H1 (cell line): ENCODE results near the gene TCF7L2. TPM values are rescaled to one million over a fixed set of nuclear protein-coding genes. Genes with fewer than 3 reads are reported as not detected.

Experiments
- JUND ChIP-seq: IDR thresholded peaks from 2 replicates; pipeline ENCODE4 v1.6.1; 2011; ENCODE audit warnings: mild to moderate bottlenecking, improper control_type of control experiment, low read length
- KDM1A ChIP-seq: fragments of 200-600, 300-600 bp; sonication (generic); IDR thresholded peaks from 2 replicates; pipeline ENCODE4 v1.7.1; 2016; ENCODE audit warnings: mild to moderate bottlenecking, low read length, borderline replicate concordance
- polyA plus RNA-seq, 7 experiments: library from polyadenylated mRNA; depleted of rRNA in 3 of 7; stranded (reverse) in 5 of 7; unstranded in 2 of 7; fragments of >200 nt in 5 of 7; fragments of 200-250 nt in 2 of 7; gene quantifications; 1 replicate in 5 of 7; 2 replicates in 1 of 7; 4 replicates in 1 of 7; pipeline versions ENCODE4 v1.2.1 to v1.2.3, GENCODE V29; 2011 to 2013; ENCODE audit warnings: missing spikeins in 2 of 7, mixed read lengths in 2 of 7
- total RNA-seq: library from RNA; stranded (reverse); fragmentation: NEBNext Ultra II Directional; extraction: Animal tissue kit (Norgen Biotek cat#: 25700); gene quantifications from 2 replicates; pipeline ENCODE4 v1.2.1, GENCODE V29; 2021
- TF ChIP-seq, protein P1 (sequence below): IDR thresholded peaks from 2 replicates; pipeline ENCODE4 v1.6.1; 2012; ENCODE audit warnings: low read length, inconsistent platforms

TCF7L2 gene
- total and polyA plus RNA-seq, 2 of the 8 experiments (the other 6 are each of a cell fraction or from before 2014, with no cell fraction given): 33.9 to 67.3 TPM

DNA sequence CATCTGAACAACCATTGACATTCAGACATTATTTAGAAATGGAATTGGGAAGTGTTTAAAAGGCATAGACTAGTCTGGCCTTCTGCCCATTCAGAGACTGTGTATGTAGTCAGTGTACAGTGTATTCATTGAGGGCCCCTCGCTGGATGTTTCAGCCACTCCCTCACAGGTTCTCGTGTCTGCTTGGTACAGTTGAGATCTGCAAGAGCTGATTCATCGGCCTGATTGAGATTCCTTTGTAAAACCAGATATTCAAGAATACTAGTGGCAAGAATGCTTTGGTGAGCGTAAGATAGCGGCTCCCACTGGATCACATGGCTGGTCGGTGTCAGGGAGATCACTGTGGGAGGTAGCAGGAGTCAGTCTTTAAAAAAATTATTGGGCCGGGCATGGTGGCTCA lies 119.5 kb downstream of the TCF7L2 start (continued):
- TF ChIP-seq, protein P1, sequence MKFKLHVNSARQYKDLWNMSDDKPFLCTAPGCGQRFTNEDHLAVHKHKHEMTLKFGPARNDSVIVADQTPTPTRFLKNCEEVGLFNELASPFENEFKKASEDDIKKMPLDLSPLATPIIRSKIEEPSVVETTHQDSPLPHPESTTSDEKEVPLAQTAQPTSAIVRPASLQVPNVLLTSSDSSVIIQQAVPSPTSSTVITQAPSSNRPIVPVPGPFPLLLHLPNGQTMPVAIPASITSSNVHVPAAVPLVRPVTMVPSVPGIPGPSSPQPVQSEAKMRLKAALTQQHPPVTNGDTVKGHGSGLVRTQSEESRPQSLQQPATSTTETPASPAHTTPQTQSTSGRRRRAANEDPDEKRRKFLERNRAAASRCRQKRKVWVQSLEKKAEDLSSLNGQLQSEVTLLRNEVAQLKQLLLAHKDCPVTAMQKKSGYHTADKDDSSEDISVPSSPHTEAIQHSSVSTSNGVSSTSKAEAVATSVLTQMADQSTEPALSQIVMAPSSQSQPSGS: no peak
- TF ChIP-seq JUND (no peak), KDM1A (no peak)
